H1 (cell line): ENCODE results near the gene C1orf21. TPM values are rescaled to one million over a fixed set of nuclear protein-coding genes. Genes with fewer than 3 reads are reported as not detected.

Experiments
- CTCF ChIA-PET: fragments of 300-600 bp; sonication (Branson Sonifier 250); formaldehyde crosslinking; loops from one replicate; lab custom pipeline; 2021; ENCODE audit not compliant: partially characterized antibody; lab: Charles Lee
- POLR2A ChIA-PET: fragments of 300-600 bp; sonication (Branson Sonifier 250); formaldehyde crosslinking; loops from one replicate; lab custom pipeline; 2021; ENCODE audit warnings: inconsistent platforms; ENCODE audit not compliant: partially characterized antibody; lab: Charles Lee
- DNase-seq, 2 experiments: peaks; one replicate each; pipeline versions ENCODE4 v3.0.0 to v3.0.0-alpha.2; 2010 to 2022; ENCODE audit warnings: low spot score in 2 of 2, low read depth in 1 of 2, mixed read lengths in 1 of 2
- FAIRE-seq: peaks from 2 replicates; lab custom pipeline; 2011; peaks lifted over from hg19 to GRCh38; lab: Jason Lieb, UNC
- H2AFZ ChIP-seq: 2 replicates; pipeline ENCODE4 v1.8.1; 2012; ENCODE audit warnings: low read length, inconsistent platforms
- H2AK5ac ChIP-seq: 2 replicates; pipeline ENCODE4 v1.6.1; 2013; ENCODE audit warnings: low read depth, low read length
- H2BK120ac ChIP-seq: replicated peaks from 2 replicates; pipeline ENCODE3; 2013; ENCODE audit warnings: low read depth, low read length, inconsistent platforms
- H2BK12ac ChIP-seq: 2 replicates; pipeline ENCODE4 v1.6.1; 2013; ENCODE audit warnings: low read depth, low read length
- H2BK15ac ChIP-seq: 2 replicates; pipeline ENCODE4 v1.6.1; 2013; ENCODE audit warnings: low read length
- H2BK20ac ChIP-seq: 2 replicates; pipeline ENCODE4 v1.6.1; 2013; ENCODE audit warnings: low read length
- H2BK5ac ChIP-seq: 2 replicates; pipeline ENCODE4 v1.6.1; 2013; ENCODE audit warnings: low read depth, low read length
- H3K14ac ChIP-seq: 2 replicates; pipeline ENCODE4 v1.6.1; 2013; ENCODE audit warnings: inconsistent platforms; ENCODE audit not compliant: insufficient read length
- H3K18ac ChIP-seq: 2 replicates; pipeline ENCODE4 v1.6.1; 2013; ENCODE audit warnings: low read length; ENCODE audit errors: extremely low read depth
- H3K23ac ChIP-seq: 2 replicates; pipeline ENCODE4 v1.6.1; 2013; ENCODE audit warnings: inconsistent platforms; ENCODE audit not compliant: insufficient read length
- H3K23me2 ChIP-seq: 2 replicates; pipeline ENCODE4 v1.6.1; 2013; ENCODE audit warnings: low read depth, low read length
- H3K27ac ChIP-seq: 2 replicates; pipeline ENCODE4 v1.6.1; 2011; ENCODE audit warnings: low read depth, low read length, inconsistent platforms
- H3K27me3 ChIP-seq, 4 experiments: replicated peaks in 1 of 4; 1 replicate in 1 of 4; 2 replicates in 3 of 4; pipeline versions ENCODE4 v1.6.1 to v1.8.1; 2011 to 2013; ENCODE audit warnings: low read length in 3 of 4, mild to moderate bottlenecking in 3 of 4, inconsistent platforms in 2 of 4, mixed read lengths in 2 of 4, moderate library complexity in 1 of 4; ENCODE audit not compliant: control insufficient read depth in 3 of 4, insufficient read depth in 3 of 4; ENCODE audit errors: extremely low read depth in 1 of 4
- H3K36me3 ChIP-seq, 4 experiments: 2 replicates each; pipeline versions ENCODE4 v1.6.1 to v1.8.1; 2011 to 2013; ENCODE audit warnings: mild to moderate bottlenecking in 4 of 4, low read length in 3 of 4, moderate library complexity in 2 of 4, control low read depth in 1 of 4, inconsistent platforms in 1 of 4; ENCODE audit not compliant: insufficient read depth in 4 of 4, control insufficient read depth in 2 of 4
- H3K4ac ChIP-seq: replicated peaks from 2 replicates; pipeline ENCODE3; 2013; ENCODE audit warnings: low read length, low read depth, mixed read lengths, inconsistent platforms; ENCODE audit not compliant: insufficient read length
- H3K4me1 ChIP-seq, 4 experiments: replicated peaks in 1 of 4; 1 replicate in 1 of 4; 2 replicates in 3 of 4; pipeline versions ENCODE4 v1.6.1 to v1.8.1; 2011 to 2013; ENCODE audit warnings: low read length in 3 of 4, inconsistent platforms in 2 of 4, mixed read lengths in 1 of 4; ENCODE audit not compliant: insufficient read depth in 4 of 4, control insufficient read depth in 3 of 4
- H3K4me2 ChIP-seq, 2 experiments: 2 replicates each; pipeline versions ENCODE4 v1.6.1 to v1.8.1; 2011 to 2013; ENCODE audit warnings: low read depth in 2 of 2, low read length in 2 of 2, control low read depth in 1 of 2, inconsistent platforms in 1 of 2, mild to moderate bottlenecking in 1 of 2; ENCODE audit not compliant: insufficient read depth in 1 of 2
- H3K4me3 ChIP-seq, 4 experiments: fragments of 200-600, 300-600 bp in 1 of 4; sonication (generic), shearing (Covaris generic), sonication (Bioruptor Twin) in 1 of 4; 2 replicates each; pipeline versions ENCODE4 v1.5.1 to v1.8.1; 2011 to 2016; ENCODE audit warnings: low read length in 4 of 4, low read depth in 3 of 4, control low read depth in 2 of 4, inconsistent platforms in 2 of 4, mild to moderate bottlenecking in 2 of 4, mixed read lengths in 1 of 4, moderate library complexity in 1 of 4; ENCODE audit not compliant: insufficient read depth in 2 of 4; ENCODE audit errors: extremely low read depth in 1 of 4
- H3K56ac ChIP-seq: replicated peaks from 2 replicates; pipeline ENCODE3; 2013; ENCODE audit warnings: low read depth, mild to moderate bottlenecking, mixed read lengths, low read length, inconsistent platforms; ENCODE audit not compliant: insufficient read length
- H3K79me1 ChIP-seq: 2 replicates; pipeline ENCODE4 v1.6.1; 2013; ENCODE audit warnings: low read depth, low read length, control low read depth
- H3K79me2 ChIP-seq, 2 experiments: 2 replicates each; pipeline versions ENCODE4 v1.6.1 to v1.8.1; 2012 to 2013; ENCODE audit warnings: low read length in 2 of 2, mild to moderate bottlenecking in 2 of 2, inconsistent platforms in 1 of 2; ENCODE audit not compliant: insufficient read depth in 2 of 2, control insufficient read depth in 1 of 2
- H3K9ac ChIP-seq, 4 experiments: replicated peaks in 1 of 4; 1 replicate in 1 of 4; 2 replicates in 3 of 4; pipeline versions ENCODE4 v1.6.1 to v1.8.1; 2011 to 2013; ENCODE audit warnings: low read depth in 3 of 4, low read length in 3 of 4, control low read depth in 2 of 4, mild to moderate bottlenecking in 2 of 4, moderate library complexity in 2 of 4, inconsistent platforms in 1 of 4; ENCODE audit errors: extremely low read depth in 1 of 4
- H3K9me3 ChIP-seq, 2 experiments: 2 replicates each; pipeline versions ENCODE4 v1.6.1 to v1.8.1; 2012 to 2013; ENCODE audit warnings: mild to moderate bottlenecking in 2 of 2, moderate library complexity in 2 of 2, control low read depth in 1 of 2, inconsistent platforms in 1 of 2, low read depth in 1 of 2, low read length in 1 of 2, mixed read lengths in 1 of 2; ENCODE audit not compliant: insufficient read depth in 2 of 2
- H4K20me1 ChIP-seq, 2 experiments: replicated peaks in 1 of 2; 2 replicates each; pipeline versions ENCODE3 to v1.8.1; 2011 to 2013; ENCODE audit warnings: inconsistent platforms in 2 of 2, low read length in 2 of 2, mild to moderate bottlenecking in 1 of 2; ENCODE audit not compliant: insufficient read depth in 2 of 2, control insufficient read depth in 1 of 2
- H4K5ac ChIP-seq: 2 replicates; pipeline ENCODE4 v1.6.1; 2013; ENCODE audit warnings: low read length, low read depth, mixed read lengths, inconsistent platforms; ENCODE audit not compliant: insufficient read length
- H4K8ac ChIP-seq: 2 replicates; pipeline ENCODE4 v1.8.0; 2013; ENCODE audit warnings: mild to moderate bottlenecking, moderate library complexity, low read length, inconsistent platforms; ENCODE audit not compliant: insufficient read depth; ENCODE audit errors: extremely low read depth
- H4K91ac ChIP-seq: replicated peaks from 2 replicates; pipeline ENCODE3; 2013; ENCODE audit warnings: low read length, mixed read lengths, inconsistent platforms; ENCODE audit not compliant: insufficient read length
- JUND ChIP-seq: IDR thresholded peaks from 2 replicates; pipeline ENCODE4 v1.6.1; 2011; ENCODE audit warnings: mild to moderate bottlenecking, improper control_type of control experiment, low read length
- KDM1A ChIP-seq: fragments of 200-600, 300-600 bp; sonication (generic); IDR thresholded peaks from 2 replicates; pipeline ENCODE4 v1.7.1; 2016; ENCODE audit warnings: mild to moderate bottlenecking, low read length, borderline replicate concordance
- KDM5A ChIP-seq: fragments of 200-600 bp; IDR thresholded peaks from 2 replicates; pipeline ENCODE4 v1.7.1; 2012; ENCODE audit warnings: mild to moderate bottlenecking, low read length, inconsistent platforms, mixed read lengths
- RXRA ChIP-seq: IDR thresholded peaks from 2 replicates; pipeline ENCODE4 v1.6.1; 2011; ENCODE audit warnings: low read depth, mild to moderate bottlenecking, low read length, moderate library complexity; ENCODE audit not compliant: insufficient read depth
- WGBS, 2 experiments: shearing (Covaris generic) in 1 of 2; methylation state at CpG; one replicate each; pipeline versions ENCODE4 v1.1.6 to v1.1.7; 2013 to 2015; ENCODE audit warnings: low lambda C conversion rate in 2 of 2, mixed read lengths in 2 of 2, inconsistent platforms in 1 of 2, low coverage in 1 of 2, missing lambda C conversion rate in 1 of 2; ENCODE audit not compliant: insufficient replicate concordance in 2 of 2, insufficient coverage in 1 of 2, insufficient read length in 1 of 2; ENCODE audit errors: extremely low coverage in 1 of 2, missing lambda C conversion rate in 1 of 2; 5-methylcytosine and 5-hydroxymethylcytosine counted together
- polyA plus RNA-seq, 7 experiments: library from polyadenylated mRNA; depleted of rRNA in 3 of 7; stranded (reverse) in 5 of 7; unstranded in 2 of 7; fragments of >200 nt in 5 of 7; fragments of 200-250 nt in 2 of 7; gene quantifications; 1 replicate in 5 of 7; 2 replicates in 1 of 7; 4 replicates in 1 of 7; pipeline versions ENCODE4 v1.2.1 to v1.2.3, GENCODE V29; 2011 to 2013; ENCODE audit warnings: missing spikeins in 2 of 7, mixed read lengths in 2 of 7
- total RNA-seq: library from RNA; stranded (reverse); fragmentation: NEBNext Ultra II Directional; extraction: Animal tissue kit (Norgen Biotek cat#: 25700); gene quantifications from 2 replicates; pipeline ENCODE4 v1.2.1, GENCODE V29; 2021

The C1orf21 gene
- total and polyA plus RNA-seq, 2 of the 8 experiments (the other 6 are each of a cell fraction or from before 2014, with no cell fraction given), result 16.6 to 51.0 TPM

GRCh38 chr1:184630679-184631060 is 243.8 kb downstream of the C1orf21 start:
- DNase-seq (no peak), FAIRE-seq (no peak)
- Histone ChIP-seq H3K4ac (no peak overlapping the region), H3K27me3 (no peaks in the 10 kb centered on the region), H2AFZ (no peak overlapping the region), H3K9ac (no peak overlapping the region), H4K91ac (no peak overlapping the region), H3K56ac (no peak overlapping the region), H4K8ac (no peak overlapping the region), H2BK120ac (no peak overlapping the region), H3K18ac (no peak overlapping the region), H3K36me3 (no peaks in the 10 kb centered on the region; a peak in 1 of 8 replicates), H3K27ac (no peak overlapping the region), H3K79me2 (no peaks in the 10 kb centered on the region), H4K20me1 (peaks cover 0 to 3% of the 10 kb centered on the region in 2 experiments), H2BK12ac (no peak overlapping the region), H3K23ac (no peak overlapping the region), H3K23me2 (no peaks in the 10 kb centered on the region), H2BK15ac (no peak overlapping the region), H2BK5ac (no peak overlapping the region), H4K5ac (no peak overlapping the region), H3K79me1 (no peaks in the 10 kb centered on the region; the same call in 1 of the 2 replicates), H3K4me2 (no peak overlapping the region), H3K14ac (no peak overlapping the region), H3K4me3 (no peak overlapping the region), H2AK5ac (no peak overlapping the region), H3K4me1 (peaks cover 0 to 6% (median 0%) of the 10 kb centered on the region in 4 experiments; a peak in 3 of 7 replicates), H2BK20ac (no peak overlapping the region), H3K9me3 (no peaks in the 10 kb centered on the region)
- ChIA-PET CTCF (interaction anchor here (0.6 to 1.3 kb wide), 4 partner anchors 8 to 358 kb away, joined by 3 to 4 read pairs (median 4); no protein-coding TSS in a partner anchor), POLR2A (no interaction called here)
- TF ChIP-seq KDM1A (no peak), JUND (no peak), RXRA (no peak), KDM5A (no peak)
- 90% methylated on average over 5 of the region's 5 CpGs; no CpG with 5 or more reads in 1 of the 2 experiments for WGBS, 2 experiments
